GM12873 (cell line): ENCODE data around the gene HGF.

ENCODE experiments used
- CTCF ChIP-seq: IDR thresholded peaks from 2 replicates; pipeline ENCODE4 v1.5.1; 2012; ENCODE audit warnings: low read depth, mild to moderate bottlenecking, moderate library complexity, low read length, control low read depth; ENCODE audit not compliant: insufficient read depth; ENCODE audit errors: missing control alignments

Gene HGF

GRCh38 chr7:81780914-81781693 is 11.3 kb upstream of the HGF start:
- TF ChIP-seq CTCF = no peak

GRCh38 chr7:81779706-81780105 is 9.9 kb upstream of the HGF start:
- no peak for TF ChIP-seq CTCF

GRCh38 chr7:81777697-81778096 is 7.8 kb upstream of the HGF start:
- no peak for TF ChIP-seq CTCF

- TF ChIP-seq CTCF = no peak
Measured at GRCh38 chr7:81776948-81777630, 7.2 kb upstream of the HGF start.

- TF ChIP-seq CTCF = no peak
Measured at GRCh38 chr7:81776161-81776560, 6.3 kb upstream of the HGF start.

GRCh38 chr7:81775560-81775959 is 5.7 kb upstream of the HGF start:
- no peak for TF ChIP-seq CTCF

- TF ChIP-seq CTCF = no peak
Measured at GRCh38 chr7:81774551-81774950, 4.7 kb upstream of the HGF start.
